Liver (tissue), 10 donors: Measurements from ENCODE around the gene SETD1B. TPM values are rescaled to one million over a fixed set of nuclear protein-coding genes. Genes with fewer than 3 reads are reported as not detected.
"Not testable (repeated sequence)": the region's sequence is repeated elsewhere in the genome, so short reads cannot be mapped to it uniquely, and the experiment has no call there.

ENCODE experiments used
- DNase-seq: peaks from one replicate; pipeline ENCODE4 v3.0.0-alpha.2; 2017; ENCODE audit warnings: low spot score
- H3K27ac ChIP-seq, 2 donors: one replicate each; pipeline ENCODE4 v1.7.0; 2013; ENCODE audit warnings: inconsistent platforms in 2 of 2, low read length in 2 of 2, control low read depth in 1 of 2, low read depth in 1 of 2, mild to moderate bottlenecking in 1 of 2
- H3K27me3 ChIP-seq, 4 donors: one replicate each; pipeline versions ENCODE4 v1.6.1 to v1.7.0; 2013; ENCODE audit warnings: low read length in 3 of 4, inconsistent platforms in 1 of 4, mild to moderate bottlenecking in 1 of 4, moderate library complexity in 1 of 4; ENCODE audit not compliant: control insufficient read depth in 4 of 4, insufficient read depth in 4 of 4
- H3K36me3 ChIP-seq, 4 donors: one replicate each; pipeline versions ENCODE4 v1.6.1 to v1.7.0; 2013; ENCODE audit warnings: low read length in 3 of 4, mild to moderate bottlenecking in 3 of 4, low read depth in 1 of 4, moderate library complexity in 1 of 4; ENCODE audit not compliant: control insufficient read depth in 4 of 4, insufficient read depth in 3 of 4
- H3K4me1 ChIP-seq, 4 donors: one replicate each; pipeline versions ENCODE4 v1.6.1 to v1.7.0; 2013; ENCODE audit warnings: low read length in 3 of 4, mild to moderate bottlenecking in 3 of 4, moderate library complexity in 1 of 4; ENCODE audit not compliant: control insufficient read depth in 4 of 4, insufficient read depth in 4 of 4
- H3K4me3 ChIP-seq, 3 donors: one replicate each; pipeline versions ENCODE4 v1.6.1 to v1.7.0; 2013; ENCODE audit warnings: low read length in 3 of 3, control low read depth in 1 of 3, low read depth in 1 of 3, mild to moderate bottlenecking in 1 of 3
- H3K9ac ChIP-seq, 2 donors: one replicate each; pipeline ENCODE4 v1.7.0; 2013; ENCODE audit warnings: low read length in 2 of 2, mild to moderate bottlenecking in 2 of 2, moderate library complexity in 2 of 2, control low read depth in 1 of 2, low read depth in 1 of 2
- H3K9me3 ChIP-seq, 4 donors: one replicate each; pipeline versions ENCODE4 v1.6.1 to v1.7.0; 2013; ENCODE audit warnings: low read length in 3 of 4; ENCODE audit not compliant: control insufficient read depth in 4 of 4
- EGR1 ChIP-seq, 2 donors: IDR thresholded peaks; 2 replicates each; pipeline ENCODE4 v1.6.1; 2016 to 2018; ENCODE audit warnings: antibody characterized with exemption in 2 of 2, low read depth in 2 of 2
- FOXA1 ChIP-seq: IDR thresholded peaks from 2 replicates; pipeline ENCODE4 v1.6.1; 2016; ENCODE audit warnings: antibody characterized with exemption
- FOXA2 ChIP-seq: IDR thresholded peaks from 2 replicates; pipeline ENCODE4 v1.6.1; 2016; ENCODE audit warnings: antibody characterized with exemption
- GABPA ChIP-seq, 2 donors: IDR thresholded peaks in 1 of 2; conservative IDR thresholded peaks in 1 of 2; 2 replicates each; pipeline ENCODE4 v1.6.1; 2016; ENCODE audit warnings: antibody characterized with exemption in 2 of 2, mild to moderate bottlenecking in 1 of 2, moderate library complexity in 1 of 2
- HNF4A ChIP-seq, 2 donors: conservative IDR thresholded peaks; 2 replicates each; pipeline ENCODE4 v1.6.1; 2016; ENCODE audit warnings: antibody characterized with exemption in 2 of 2, mild to moderate bottlenecking in 2 of 2
- HNF4G ChIP-seq: IDR thresholded peaks from 2 replicates; pipeline ENCODE4 v1.6.1; 2016; ENCODE audit warnings: antibody characterized with exemption
- JUND ChIP-seq, 2 donors: IDR thresholded peaks; 2 replicates each; pipeline ENCODE4 v1.6.1; 2016; ENCODE audit warnings: antibody characterized with exemption in 2 of 2
- NR2F2 ChIP-seq: IDR thresholded peaks from 2 replicates; pipeline ENCODE4 v1.6.1; 2016; ENCODE audit warnings: antibody characterized with exemption
- RAD21 ChIP-seq, 2 donors: IDR thresholded peaks; 2 replicates each; pipeline ENCODE4 v1.6.1; 2016; ENCODE audit warnings: antibody characterized with exemption in 2 of 2, mild to moderate bottlenecking in 2 of 2
- RXRA ChIP-seq, 2 donors: IDR thresholded peaks; 2 replicates each; pipeline ENCODE4 v1.6.1; 2017 to 2018; ENCODE audit warnings: antibody characterized with exemption in 2 of 2, mild to moderate bottlenecking in 1 of 2
- SP1 ChIP-seq: IDR thresholded peaks from 2 replicates; pipeline ENCODE4 v1.6.1; 2018; ENCODE audit warnings: antibody characterized with exemption, mild to moderate bottlenecking
- YY1 ChIP-seq: IDR thresholded peaks from 2 replicates; pipeline ENCODE4 v1.6.1; 2016; ENCODE audit warnings: antibody characterized with exemption, mild to moderate bottlenecking
- WGBS: extraction: QIAGEN DNeasy Blood & Tissue Kit; methylation state at CpG from one replicate; pipeline ENCODE4 v1.1.7; 2013; 5-methylcytosine and 5-hydroxymethylcytosine counted together
- polyA plus RNA-seq, 2 donors: library from polyadenylated mRNA; stranded (reverse) in 1 of 2; unstranded in 1 of 2; fragments of 200-250 nt in 1 of 2; fragments of >200 nt in 1 of 2; fragmentation: Nextera tagmentation in 1 of 2; extraction: Ambion mirVana in 1 of 2; gene quantifications; one replicate each; pipeline versions ENCODE4 v1.2.1 to v1.2.3, GENCODE V29; 2013 to 2015
- small RNA-seq: library from RNA; depleted of rRNA; stranded (forward); fragments of <200 nt; gene quantifications from one replicate; pipeline ENCODE3, GENCODE V24; 2014
- total RNA-seq, 2 donors: library from RNA; depleted of rRNA; stranded (reverse); fragments of >200 nt; gene quantifications; one replicate each; pipeline ENCODE4 v1.2.3, GENCODE V29; 2014
- TF ChIP-seq, protein P1 (sequence below): IDR thresholded peaks from 2 replicates; pipeline ENCODE4 v1.6.1; 2016; ENCODE audit warnings: antibody characterized with exemption
- TF ChIP-seq, protein P2 (sequence below): fragments of 150-350 bp; IDR thresholded peaks from 2 replicates; pipeline ENCODE4 v1.5.1; 2017; ENCODE audit warnings: improper control_type of control experiment, low read depth, low read length; ENCODE audit not compliant: missing input control
- donor health status: healthy.
- donor health status: healthy.
- donor health status: healthy.
- donor health status: healthy.
- donor health status: healthy.

The SETD1B gene
- total and polyA plus RNA-seq, 4 donors, result 1.8 to 7.9 (median 5.0) TPM

DNA sequence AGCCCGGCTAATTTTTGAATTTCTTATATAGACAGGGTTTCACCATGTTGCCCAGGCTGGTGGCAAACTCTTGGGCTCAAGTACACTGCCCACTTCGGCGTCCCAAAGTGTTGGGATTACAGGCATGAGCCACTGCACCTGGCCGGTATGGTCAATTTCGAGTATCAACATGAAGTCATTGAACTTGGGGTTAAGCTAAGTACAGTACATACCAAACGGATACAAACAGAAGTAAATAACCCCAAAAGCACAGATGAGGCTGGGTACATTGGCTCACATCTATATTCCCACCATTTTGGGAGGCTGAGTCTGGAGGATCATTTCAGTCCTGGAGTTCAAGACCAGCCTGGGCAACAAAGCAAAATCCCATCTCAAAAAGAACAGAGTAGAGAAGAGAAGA is 71.8 kb downstream of the SETD1B start:
- DNase-seq, result no peak
- Histone ChIP-seq H3K27me3 (no peaks in the 10 kb centered on the region), H3K27ac (peak overlapping the region; percentile 76 to 82), H3K9me3 (no peaks in the 10 kb centered on the region), H3K9ac (no peak overlapping the region), H3K36me3 (no peaks in the 10 kb centered on the region), H3K4me1 (peaks cover 0 to 27% (median 18%) of the 10 kb centered on the region in 4 donors), H3K4me3 (no peak overlapping the region)
- WGBS, result 38% methylated on average over 6 of the region's 6 CpGs
- TF ChIP-seq, protein P1, sequence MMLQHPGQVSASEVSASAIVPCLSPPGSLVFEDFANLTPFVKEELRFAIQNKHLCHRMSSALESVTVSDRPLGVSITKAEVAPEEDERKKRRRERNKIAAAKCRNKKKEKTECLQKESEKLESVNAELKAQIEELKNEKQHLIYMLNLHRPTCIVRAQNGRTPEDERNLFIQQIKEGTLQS, result no peak
- TF ChIP-seq HNF4G (no peak), EGR1 (IDR thresholded peaks at IDR 0.05; ENCODE audit: low read depth in 2 of 2) (no peak), HNF4A (conservative IDR thresholded peaks at IDR 0.05) (peak; percentile 40 to 48), FOXA2 (peak; percentile 22), SP1 (peak; percentile 61), YY1 (no peak), RXRA (IDR thresholded peaks at IDR 0.05) (peak; percentile 82 to 88), RAD21 (IDR thresholded peaks at IDR 0.05) (peak in 1 of 2 donors; percentile 5), GABPA (IDR thresholded peaks at IDR 0.05 in 1 of 2, conservative IDR thresholded peaks at IDR 0.05 in 1 of 2) (no peak), FOXA1 (no peak), NR2F2 (no peak), JUND (IDR thresholded peaks at IDR 0.05) (no peak)
- TF ChIP-seq, protein P2, sequence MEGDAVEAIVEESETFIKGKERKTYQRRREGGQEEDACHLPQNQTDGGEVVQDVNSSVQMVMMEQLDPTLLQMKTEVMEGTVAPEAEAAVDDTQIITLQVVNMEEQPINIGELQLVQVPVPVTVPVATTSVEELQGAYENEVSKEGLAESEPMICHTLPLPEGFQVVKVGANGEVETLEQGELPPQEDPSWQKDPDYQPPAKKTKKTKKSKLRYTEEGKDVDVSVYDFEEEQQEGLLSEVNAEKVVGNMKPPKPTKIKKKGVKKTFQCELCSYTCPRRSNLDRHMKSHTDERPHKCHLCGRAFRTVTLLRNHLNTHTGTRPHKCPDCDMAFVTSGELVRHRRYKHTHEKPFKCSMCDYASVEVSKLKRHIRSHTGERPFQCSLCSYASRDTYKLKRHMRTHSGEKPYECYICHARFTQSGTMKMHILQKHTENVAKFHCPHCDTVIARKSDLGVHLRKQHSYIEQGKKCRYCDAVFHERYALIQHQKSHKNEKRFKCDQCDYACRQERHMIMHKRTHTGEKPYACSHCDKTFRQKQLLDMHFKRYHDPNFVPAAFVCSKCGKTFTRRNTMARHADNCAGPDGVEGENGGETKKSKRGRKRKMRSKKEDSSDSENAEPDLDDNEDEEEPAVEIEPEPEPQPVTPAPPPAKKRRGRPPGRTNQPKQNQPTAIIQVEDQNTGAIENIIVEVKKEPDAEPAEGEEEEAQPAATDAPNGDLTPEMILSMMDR, result no peak

DNA sequence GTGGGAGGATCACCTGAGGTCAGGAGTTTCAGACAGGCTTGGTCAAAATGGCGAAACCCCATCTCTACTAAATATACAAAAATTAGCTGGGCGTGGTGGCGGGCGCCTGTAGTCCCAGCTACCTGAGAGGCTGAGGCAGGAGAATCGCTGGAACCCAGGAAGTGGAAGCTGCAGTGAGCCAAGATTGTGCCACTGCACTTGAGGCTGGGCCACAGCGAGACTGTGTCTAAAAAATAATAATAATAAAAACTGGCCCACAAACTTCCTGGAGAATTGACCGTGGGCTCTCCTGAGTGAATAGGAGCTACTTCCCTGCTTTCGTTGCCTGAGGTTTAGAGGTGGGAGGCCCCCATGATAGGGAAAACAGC is 72.3 kb downstream of the SETD1B start:
- peak overlapping the region; percentile 76 to 82 for H3K27ac ChIP-seq
- H3K27me3 ChIP-seq, H3K4me3 ChIP-seq, H3K9me3 ChIP-seq, DNase-seq, H3K36me3 ChIP-seq: not testable (repeated sequence)
- peak overlapping the region in 1 of 2 donors; percentile 21 for H3K9ac ChIP-seq
- WGBS, result 70% methylated on average over 8 of the region's 8 CpGs
- peaks cover 0 to 27% (median 18%) of the 10 kb centered on the region in 4 donors for H3K4me1 ChIP-seq

Small RNAs within 50 kb of the gene (small RNA-seq; reads per million reads assigned to genes)
- gene AC069503.3, result not detected

Other genes starting within 250 kb of the SETD1B start
- 10 to 100 TPM; 13.7 to 34.2 TPM for gene KDM2B, start 223.0 kb upstream of the SETD1B start, total RNA-seq
- gene KDM2B, start 223.0 kb upstream of the SETD1B start, polyA plus RNA-seq, result 1 to 10 TPM; 7.0 to 7.4 TPM
- gene ORAI1, start 177.5 kb upstream of the SETD1B start, total RNA-seq, result 1 to 10 TPM; 5.3 to 8.7 TPM
- gene ORAI1, start 177.5 kb upstream of the SETD1B start, polyA plus RNA-seq, result 10 to 100 TPM in 1 of 2 donors, 1 to 10 TPM in 1; 9.8 to 10.9 TPM
- gene MORN3, start 134.4 kb upstream of the SETD1B start, total RNA-seq, result under 1 TPM; 0.05 to 0.08 TPM
- under 1 TPM; 0.06 to 0.13 TPM for gene MORN3, start 134.4 kb upstream of the SETD1B start, polyA plus RNA-seq
- gene TMEM120B, start 91.3 kb upstream of the SETD1B start, total RNA-seq, result 1 to 10 TPM; 5.0 to 9.2 TPM
- 1 to 10 TPM; 1.6 to 1.7 TPM for gene TMEM120B, start 91.3 kb upstream of the SETD1B start, polyA plus RNA-seq
- 1 to 10 TPM; 5.9 to 7.0 TPM for gene RHOF, start 10.3 kb upstream of the SETD1B start, total RNA-seq
- 1 to 10 TPM in 1 of 2 donors, under 1 TPM in 1; 0.97 to 1.1 TPM for gene RHOF, start 10.3 kb upstream of the SETD1B start, polyA plus RNA-seq
- gene HPD, start 54.9 kb downstream of the SETD1B start, total RNA-seq, result 100 to 1,000 TPM in 1 of 2 donors, 10 to 100 TPM in 1; 31.3 to 620 TPM
- gene HPD, start 54.9 kb downstream of the SETD1B start, polyA plus RNA-seq, result 100 to 1,000 TPM; 397 to 812 TPM
- 10 to 100 TPM; 39.0 to 52.3 TPM for gene PSMD9, start 84.8 kb downstream of the SETD1B start, total RNA-seq
- 10 to 100 TPM; 50.1 to 57.6 TPM for gene PSMD9, start 84.8 kb downstream of the SETD1B start, polyA plus RNA-seq
- gene CFAP251, start 114.6 kb downstream of the SETD1B start, total RNA-seq, result 1 to 10 TPM; 1.6 to 4.0 TPM
- gene CFAP251, start 114.6 kb downstream of the SETD1B start, polyA plus RNA-seq, result 1 to 10 TPM; 1.8 to 2.1 TPM
- 1 to 10 TPM; 5.9 to 8.3 TPM for gene BCL7A, start 217.9 kb downstream of the SETD1B start, total RNA-seq
- 1 to 10 TPM; 3.5 to 4.0 TPM for gene BCL7A, start 217.9 kb downstream of the SETD1B start, polyA plus RNA-seq